GM18858 (cell line): ENCODE measurements around the gene CNTN4.

Experiments
- ATAC-seq: cut with Tn5 transposase; IDR thresholded peaks from one replicate; pipeline ENCODE4 v1.9.1; 2021; ENCODE audit not compliant: unreplicated experiment

CNTN4 gene

GRCh38 chr3:2849092-2849491, 750.4 kb downstream of the CNTN4 start:
- ATAC-seq: no peak

GRCh38 chr3:2850701-2851100, 752.0 kb downstream of the CNTN4 start:
- ATAC-seq: no peak

- ATAC-seq: no peak
These were observed 752.7 kb downstream of the CNTN4 start for GRCh38 chr3:2851361-2851760.

- no peak for ATAC-seq
These were observed 753.2 kb downstream of the CNTN4 start for GRCh38 chr3:2851835-2852234.

- no peak for ATAC-seq
These were observed 755.0 kb downstream of the CNTN4 start for GRCh38 chr3:2853651-2854050.

- no peak for ATAC-seq
These were observed 757.8 kb downstream of the CNTN4 start for GRCh38 chr3:2856138-2857133.

- no peak for ATAC-seq
These were observed 762.0 kb downstream of the CNTN4 start for GRCh38 chr3:2860626-2861025.

GRCh38 chr3:2861120-2861519, 762.5 kb downstream of the CNTN4 start:
- ATAC-seq: no peak

GRCh38 chr3:2861920-2862319, 763.3 kb downstream of the CNTN4 start:
- no peak for ATAC-seq

- no peak for ATAC-seq
These were observed 763.7 kb downstream of the CNTN4 start for GRCh38 chr3:2862366-2862765.

GRCh38 chr3:2863127-2863526, 764.5 kb downstream of the CNTN4 start:
- ATAC-seq: no peak

GRCh38 chr3:2869905-2870304, 771.2 kb downstream of the CNTN4 start:
- ATAC-seq: no peak

- ATAC-seq: no peak
These were observed 772.2 kb downstream of the CNTN4 start for GRCh38 chr3:2870724-2871333.

- ATAC-seq: no peak
These were observed 774.2 kb downstream of the CNTN4 start for GRCh38 chr3:2872884-2873283.

- no peak for ATAC-seq
These were observed 775.3 kb downstream of the CNTN4 start for GRCh38 chr3:2873986-2874385.

- no peak for ATAC-seq
These were observed 777.0 kb downstream of the CNTN4 start for GRCh38 chr3:2875699-2876098.

- ATAC-seq: no peak
These were observed 777.7 kb downstream of the CNTN4 start for GRCh38 chr3:2876362-2876761.

GRCh38 chr3:2879023-2879422, 780.4 kb downstream of the CNTN4 start:
- ATAC-seq: no peak

- ATAC-seq: no peak
These were observed 780.9 kb downstream of the CNTN4 start for GRCh38 chr3:2879587-2879986.

GRCh38 chr3:2880218-2880756, 781.6 kb downstream of the CNTN4 start:
- no peak for ATAC-seq

- no peak for ATAC-seq
These were observed 784.6 kb downstream of the CNTN4 start for GRCh38 chr3:2883283-2883682.

GRCh38 chr3:2888592-2888991, 789.9 kb downstream of the CNTN4 start:
- ATAC-seq: no peak
